Body of pancreas (tissue), 4 donors: ENCODE data around the gene PINLYP.

Experiments
- POLR2A ChIP-seq, 3 donors: fragments of 450-650 bp; IDR thresholded peaks; one replicate each; pipeline ENCODE4 v1.6.1; 2016; ENCODE audit warnings: antibody characterized with exemption in 3 of 3, mild to moderate bottlenecking in 2 of 3
- TF ChIP-seq, protein P1 (sequence below), 7 experiments: fragments of 450-650 bp in 4 of 7; fragments of 200-600 bp in 3 of 7; sonication (generic) in 3 of 7; IDR thresholded peaks; one replicate each; pipeline ENCODE4 v1.5.1; 2016 to 2019; ENCODE audit warnings: antibody characterized with exemption in 7 of 7

DNA sequence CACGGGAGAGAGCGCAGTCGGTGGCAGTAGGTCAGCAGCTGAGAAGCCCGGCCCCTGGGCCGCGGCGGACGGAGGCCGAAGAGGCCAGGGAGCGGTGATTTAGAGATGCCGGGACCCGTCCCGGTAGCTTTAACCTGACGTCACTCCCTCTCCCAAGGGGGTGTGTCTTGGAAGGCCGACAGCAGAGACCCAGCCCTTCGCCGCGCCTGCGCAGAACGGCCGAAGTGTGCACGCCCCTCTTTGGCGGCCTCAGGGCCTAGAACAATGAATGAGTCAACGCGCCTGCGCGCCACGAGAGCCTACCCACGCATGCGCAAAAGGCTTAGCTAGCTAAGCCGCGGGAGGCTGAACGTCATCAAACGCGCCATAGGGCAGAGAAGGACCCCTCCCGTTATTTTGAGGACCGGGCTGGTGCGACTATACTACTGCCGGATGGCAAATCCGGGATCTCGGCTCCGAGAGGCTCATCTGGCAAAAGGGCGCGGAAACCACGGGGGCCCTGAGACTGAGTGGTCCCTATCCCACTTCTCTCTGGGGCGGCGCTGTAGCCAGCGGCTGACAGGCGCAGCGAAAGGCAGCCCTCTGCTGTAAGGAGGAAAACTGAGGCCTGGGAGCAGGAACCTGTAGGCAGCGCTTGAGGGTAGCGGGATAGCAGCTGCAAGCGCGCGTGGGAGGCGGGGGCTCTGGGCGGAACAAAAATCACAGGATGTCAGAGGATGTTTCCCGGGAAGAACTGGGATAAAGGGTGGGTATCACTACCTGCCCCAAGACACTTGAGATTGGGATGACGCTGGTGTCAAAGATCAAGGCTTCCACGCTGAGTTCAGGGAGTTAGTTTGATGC is 20.6 kb downstream of the PINLYP start, which contains the start of the genes IRGQ and ZNF576:
- TF ChIP-seq, protein P1, sequence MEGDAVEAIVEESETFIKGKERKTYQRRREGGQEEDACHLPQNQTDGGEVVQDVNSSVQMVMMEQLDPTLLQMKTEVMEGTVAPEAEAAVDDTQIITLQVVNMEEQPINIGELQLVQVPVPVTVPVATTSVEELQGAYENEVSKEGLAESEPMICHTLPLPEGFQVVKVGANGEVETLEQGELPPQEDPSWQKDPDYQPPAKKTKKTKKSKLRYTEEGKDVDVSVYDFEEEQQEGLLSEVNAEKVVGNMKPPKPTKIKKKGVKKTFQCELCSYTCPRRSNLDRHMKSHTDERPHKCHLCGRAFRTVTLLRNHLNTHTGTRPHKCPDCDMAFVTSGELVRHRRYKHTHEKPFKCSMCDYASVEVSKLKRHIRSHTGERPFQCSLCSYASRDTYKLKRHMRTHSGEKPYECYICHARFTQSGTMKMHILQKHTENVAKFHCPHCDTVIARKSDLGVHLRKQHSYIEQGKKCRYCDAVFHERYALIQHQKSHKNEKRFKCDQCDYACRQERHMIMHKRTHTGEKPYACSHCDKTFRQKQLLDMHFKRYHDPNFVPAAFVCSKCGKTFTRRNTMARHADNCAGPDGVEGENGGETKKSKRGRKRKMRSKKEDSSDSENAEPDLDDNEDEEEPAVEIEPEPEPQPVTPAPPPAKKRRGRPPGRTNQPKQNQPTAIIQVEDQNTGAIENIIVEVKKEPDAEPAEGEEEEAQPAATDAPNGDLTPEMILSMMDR (IDR thresholded peaks at IDR 0.05) = peak in 1 of 7 experiments; percentile 7
- TF ChIP-seq POLR2A (IDR thresholded peaks at IDR 0.05) = peak; percentile 59 to 90 (median 88)
